Kidney epithelial cell (primary cell): ENCODE results near the gene GRIK4. TPM values are rescaled to one million over a fixed set of nuclear protein-coding genes. Genes with fewer than 3 reads are reported as not detected.
"Not testable (repeated sequence)": the region's sequence is repeated elsewhere in the genome, so short reads cannot be mapped to it uniquely, and the experiment has no call there.

ENCODE experiments used
- DNase-seq: peaks from one replicate; pipeline ENCODE4 v3.0.0-alpha.2; 2010; ENCODE audit warnings: low read depth
- H3K27me3 ChIP-seq: 2 replicates; pipeline ENCODE4 v1.6.0; 2011; ENCODE audit warnings: low read length; ENCODE audit not compliant: control insufficient read depth, insufficient read depth
- H3K36me3 ChIP-seq: 2 replicates; pipeline ENCODE4 v1.5.1; 2011; ENCODE audit warnings: low read length; ENCODE audit not compliant: control insufficient read depth, insufficient read depth
- H3K4me3 ChIP-seq: 2 replicates; pipeline ENCODE4 v1.5.1; 2011; ENCODE audit warnings: low read depth, mild to moderate bottlenecking, control low read depth, low read length
- total RNA-seq: library from RNA; depleted of rRNA; stranded (reverse); fragments of >200 nt; gene quantifications from 2 replicates; pipeline ENCODE4 v1.2.3, GENCODE V29; 2015
- TF ChIP-seq, protein P1 (sequence below): IDR thresholded peaks from 2 replicates; pipeline ENCODE4 v1.5.1; 2011; ENCODE audit warnings: mild to moderate bottlenecking, moderate library complexity, low read length, control low read depth, inconsistent platforms; ENCODE audit not compliant: insufficient read depth, poor library complexity, severe bottlenecking

Gene GRIK4
- total RNA-seq, 1 donor from 2014 or later = 0.17 TPM

DNA sequence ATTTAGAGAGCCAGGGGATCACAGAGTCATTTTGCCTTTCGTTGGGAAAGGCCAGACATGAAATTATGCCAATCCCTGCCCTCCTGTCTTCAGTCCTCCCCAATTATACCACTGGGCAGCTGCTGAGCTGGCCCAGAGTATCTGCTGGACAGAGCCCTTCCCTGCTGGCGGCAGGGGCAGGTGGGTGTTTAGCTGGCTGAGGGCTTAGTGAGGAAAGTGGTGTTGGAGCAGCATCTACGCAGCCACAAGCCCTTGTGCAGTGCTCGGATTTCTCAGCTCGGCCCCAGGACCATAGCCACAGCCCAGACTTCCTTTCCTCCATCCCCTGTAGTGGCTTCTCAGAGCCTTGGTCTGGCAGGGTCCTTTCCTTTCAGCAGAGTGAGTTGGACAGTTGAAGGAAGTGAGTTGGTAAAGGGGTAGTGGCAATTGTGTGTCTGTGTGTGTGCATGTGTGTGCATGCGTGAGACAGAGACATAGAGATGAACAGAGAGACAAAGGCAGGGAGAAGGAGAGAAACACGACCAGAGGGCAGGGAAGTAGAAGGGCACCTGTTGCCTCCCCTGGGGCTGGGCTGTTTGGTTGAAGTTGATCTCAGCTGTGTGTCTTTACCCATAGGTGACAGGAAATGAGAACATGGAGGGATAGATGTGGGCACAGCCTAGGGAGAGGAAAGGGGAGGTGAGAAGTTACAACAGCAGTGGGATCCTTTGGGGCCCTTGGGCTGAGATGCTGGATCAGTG lies 66.2 kb downstream of the GRIK4 start:
- Histone ChIP-seq H3K36me3 (no peaks in the 10 kb centered on the region), H3K27me3 (no peaks in the 10 kb centered on the region), H3K4me3 (no peak overlapping the region)
- TF ChIP-seq, protein P1, sequence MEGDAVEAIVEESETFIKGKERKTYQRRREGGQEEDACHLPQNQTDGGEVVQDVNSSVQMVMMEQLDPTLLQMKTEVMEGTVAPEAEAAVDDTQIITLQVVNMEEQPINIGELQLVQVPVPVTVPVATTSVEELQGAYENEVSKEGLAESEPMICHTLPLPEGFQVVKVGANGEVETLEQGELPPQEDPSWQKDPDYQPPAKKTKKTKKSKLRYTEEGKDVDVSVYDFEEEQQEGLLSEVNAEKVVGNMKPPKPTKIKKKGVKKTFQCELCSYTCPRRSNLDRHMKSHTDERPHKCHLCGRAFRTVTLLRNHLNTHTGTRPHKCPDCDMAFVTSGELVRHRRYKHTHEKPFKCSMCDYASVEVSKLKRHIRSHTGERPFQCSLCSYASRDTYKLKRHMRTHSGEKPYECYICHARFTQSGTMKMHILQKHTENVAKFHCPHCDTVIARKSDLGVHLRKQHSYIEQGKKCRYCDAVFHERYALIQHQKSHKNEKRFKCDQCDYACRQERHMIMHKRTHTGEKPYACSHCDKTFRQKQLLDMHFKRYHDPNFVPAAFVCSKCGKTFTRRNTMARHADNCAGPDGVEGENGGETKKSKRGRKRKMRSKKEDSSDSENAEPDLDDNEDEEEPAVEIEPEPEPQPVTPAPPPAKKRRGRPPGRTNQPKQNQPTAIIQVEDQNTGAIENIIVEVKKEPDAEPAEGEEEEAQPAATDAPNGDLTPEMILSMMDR = no peak
- DNase-seq = no peak

DNA sequence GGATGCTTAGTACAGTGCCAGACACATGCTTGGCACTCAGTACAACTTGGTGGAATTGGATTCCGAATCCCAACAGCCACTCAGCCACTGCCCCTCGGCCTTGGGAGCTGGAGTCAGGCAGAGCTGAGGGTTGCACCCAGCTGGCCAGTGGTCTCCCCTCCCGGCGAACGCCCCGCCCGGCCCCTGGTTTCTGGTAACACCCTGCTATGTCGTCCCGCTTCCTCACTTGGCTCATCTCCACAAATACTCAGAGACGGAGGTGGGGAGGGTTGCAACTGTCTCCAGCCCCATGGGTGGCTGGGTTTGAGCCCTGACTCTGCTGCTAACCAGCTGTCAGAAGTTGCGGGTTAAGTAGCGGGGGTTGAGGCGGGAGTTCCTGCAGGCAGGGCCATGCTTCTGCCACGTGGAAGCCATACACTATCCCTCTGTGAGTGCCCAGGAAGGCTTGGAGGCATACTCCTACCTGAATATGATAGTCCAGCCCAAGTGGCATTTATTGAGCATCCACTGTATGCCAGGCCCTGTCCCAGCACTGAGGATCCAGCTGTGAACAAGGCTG lies 67.1 kb downstream of the GRIK4 start:
- Histone ChIP-seq H3K27me3 (no peaks in the 10 kb centered on the region), H3K36me3 (no peaks in the 10 kb centered on the region), H3K4me3 (no peak overlapping the region)
- no peak for DNase-seq
- TF ChIP-seq, protein P1 = no peak

DNA sequence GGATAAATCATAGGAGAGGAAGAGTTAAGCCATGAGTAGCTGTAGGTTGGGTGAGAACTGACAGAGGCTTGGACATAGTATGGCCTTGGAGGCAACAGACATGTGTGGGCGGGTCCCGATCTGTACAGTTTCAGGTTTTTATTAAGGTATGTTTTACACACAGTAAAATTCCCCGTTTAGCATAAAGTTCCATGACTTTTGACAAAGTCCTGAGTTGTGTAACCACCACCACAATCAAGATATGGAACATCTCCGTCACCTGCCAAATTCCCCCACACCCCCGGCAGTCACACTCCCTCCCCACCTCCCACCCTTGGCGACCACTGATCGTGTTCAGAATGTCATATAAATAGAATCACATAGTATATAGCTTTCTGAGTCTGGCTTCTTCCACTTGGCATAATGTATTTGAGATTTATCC lies 68.1 kb downstream of the GRIK4 start:
- H3K27me3 ChIP-seq = no peaks in the 10 kb centered on the region
- TF ChIP-seq, protein P1 = no peak
- no peak for DNase-seq

DNA sequence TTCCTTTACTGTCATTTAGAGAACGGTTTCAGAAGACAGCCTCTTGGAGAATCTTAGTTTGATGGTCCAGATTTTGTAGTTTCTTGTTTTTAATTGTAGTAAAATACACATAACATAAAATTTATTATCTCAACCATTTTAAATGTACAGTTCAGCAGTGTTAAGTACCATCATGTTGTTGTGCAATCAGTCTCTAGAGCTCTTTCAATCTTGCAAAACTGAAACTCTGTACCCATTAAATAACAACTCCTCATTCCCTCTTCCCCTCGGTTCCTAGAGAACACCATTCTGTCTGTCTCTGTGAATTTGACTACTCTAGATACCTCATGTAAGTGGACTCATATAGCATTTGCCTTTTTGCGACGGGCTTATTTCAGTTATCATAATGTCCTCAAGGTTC lies 69.8 kb downstream of the GRIK4 start:
- H3K27me3 ChIP-seq = no peaks in the 10 kb centered on the region
- no peaks in the 10 kb centered on the region for H3K36me3 ChIP-seq
- TF ChIP-seq, protein P1 = no peak
- no peak overlapping the region for H3K4me3 ChIP-seq
- no peak for DNase-seq

More for the DNA sequence above, 68.1 kb downstream of the GRIK4 start:
- Histone ChIP-seq H3K4me3 (no peak overlapping the region), H3K36me3 (no peaks in the 10 kb centered on the region)

DNA sequence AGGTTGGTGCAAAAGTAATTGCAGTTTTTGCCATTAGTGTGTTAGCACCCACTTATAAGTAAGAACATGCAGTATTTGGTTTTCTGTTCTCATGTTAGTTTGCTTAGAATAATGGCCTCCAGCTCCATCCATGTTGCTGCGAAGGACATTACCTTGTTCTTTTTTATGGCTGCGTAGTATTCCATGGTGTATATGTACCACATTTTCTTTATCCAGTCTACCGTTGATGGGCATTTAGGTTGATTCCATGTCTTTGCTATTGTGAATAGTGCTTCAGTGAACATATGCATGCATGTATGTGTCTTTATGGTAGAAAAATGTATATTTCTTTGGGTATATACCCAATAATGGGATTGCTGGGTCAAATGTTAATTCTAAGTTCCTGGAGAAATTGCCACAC lies 71.0 kb downstream of the GRIK4 start:
- DNase-seq, H3K27me3 ChIP-seq, H3K36me3 ChIP-seq, H3K4me3 ChIP-seq: not testable (repeated sequence)

DNA sequence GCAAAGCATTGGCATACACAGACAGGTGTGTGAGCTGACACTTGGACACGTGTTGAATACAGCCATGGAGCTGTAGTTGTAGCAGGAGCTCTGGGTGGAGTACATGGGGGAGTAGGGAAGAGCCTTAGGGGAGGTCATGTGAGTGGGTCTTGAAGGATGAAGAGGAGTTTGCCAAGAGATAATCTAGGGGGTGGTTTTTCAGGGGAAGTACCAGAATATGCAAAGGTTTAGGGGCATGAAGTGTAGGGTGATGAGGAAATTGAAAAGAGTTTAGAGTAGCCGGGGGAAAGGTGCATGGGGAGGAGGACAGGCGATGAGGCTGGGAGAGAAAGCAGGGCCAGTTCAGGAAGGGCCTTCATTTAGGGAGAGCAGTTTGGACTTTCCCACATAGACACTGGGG lies 74.5 kb downstream of the GRIK4 start:
- TF ChIP-seq, protein P1 = no peak
- DNase-seq = no peak
- Histone ChIP-seq H3K36me3 (no peaks in the 10 kb centered on the region), H3K4me3 (no peak overlapping the region), H3K27me3 (no peaks in the 10 kb centered on the region)
